HG03064 (cell line): ENCODE measurements around the gene ADGRL3.
"Not testable (repeated sequence)": the region's sequence is repeated elsewhere in the genome, so short reads cannot be mapped to it uniquely, and the experiment has no call there.

ENCODE experiments used
- ATAC-seq: cut with Tn5 transposase; IDR thresholded peaks from one replicate; pipeline ENCODE4 v1.9.1; 2021; ENCODE audit warnings: low read depth; ENCODE audit not compliant: unreplicated experiment

Gene ADGRL3

DNA sequence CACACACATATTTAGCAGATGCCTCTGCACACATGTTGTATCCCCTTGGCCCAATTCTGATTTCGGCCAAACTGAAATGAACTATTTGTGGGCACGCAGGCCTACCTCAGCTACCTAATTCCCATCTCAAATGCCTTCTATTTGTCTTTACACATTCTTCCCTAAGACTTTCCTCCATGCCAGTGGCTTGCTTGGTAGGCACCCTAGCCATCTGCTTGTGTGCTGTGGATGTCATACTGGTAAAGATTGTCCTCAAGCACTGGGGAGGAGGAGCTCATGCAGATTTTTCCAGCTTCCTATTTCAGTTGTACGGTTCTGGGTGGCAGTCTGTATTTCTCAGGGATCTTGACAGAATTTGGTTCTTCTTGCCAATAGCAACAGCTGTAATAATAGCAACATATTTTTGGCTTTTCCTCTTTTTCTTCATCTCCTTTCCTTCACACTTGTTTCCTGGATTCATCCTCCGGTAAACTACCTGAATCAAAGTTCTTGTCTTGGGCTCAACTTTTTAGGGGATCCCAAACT is 514.3 kb downstream of the ADGRL3 start:
- no peak for ATAC-seq

DNA sequence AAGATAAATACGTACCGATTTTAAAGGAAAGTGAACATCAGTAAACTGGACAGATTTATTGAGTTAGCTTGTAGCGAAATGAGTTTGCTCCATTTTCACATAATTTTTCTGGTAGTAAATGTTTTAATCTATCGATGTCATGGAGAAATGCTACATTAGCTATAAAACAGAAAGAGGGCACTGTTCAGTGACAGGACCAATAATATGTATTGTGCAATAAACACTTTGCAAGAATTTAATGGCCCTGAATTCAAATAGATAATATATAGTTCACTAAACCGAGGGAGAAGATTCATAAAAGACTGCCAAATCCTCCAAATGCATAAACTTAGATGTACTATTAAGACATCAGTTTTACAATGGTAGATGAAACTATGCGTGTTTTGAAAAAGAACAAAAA is 516.3 kb downstream of the ADGRL3 start:
- no peak for ATAC-seq

DNA sequence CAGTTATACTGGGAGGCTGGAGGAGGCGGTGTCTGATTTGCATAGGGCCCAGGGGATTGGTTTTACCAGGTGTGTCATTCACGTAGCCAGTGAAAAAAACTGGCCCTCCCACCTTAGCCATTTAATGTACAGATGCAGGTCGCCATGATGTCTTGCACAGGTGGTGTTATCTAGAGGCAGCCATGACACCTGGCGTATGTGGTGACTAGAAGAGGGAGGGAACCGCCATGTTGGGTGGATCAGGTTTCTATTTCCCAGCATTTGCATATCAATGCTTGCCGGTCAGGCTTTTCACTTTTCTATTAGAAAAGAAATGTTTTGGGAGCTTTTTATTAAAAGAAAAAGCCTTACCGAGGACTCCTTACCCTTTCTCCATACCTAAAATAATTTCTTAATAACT is 523.4 kb downstream of the ADGRL3 start:
- ATAC-seq, result no peak

DNA sequence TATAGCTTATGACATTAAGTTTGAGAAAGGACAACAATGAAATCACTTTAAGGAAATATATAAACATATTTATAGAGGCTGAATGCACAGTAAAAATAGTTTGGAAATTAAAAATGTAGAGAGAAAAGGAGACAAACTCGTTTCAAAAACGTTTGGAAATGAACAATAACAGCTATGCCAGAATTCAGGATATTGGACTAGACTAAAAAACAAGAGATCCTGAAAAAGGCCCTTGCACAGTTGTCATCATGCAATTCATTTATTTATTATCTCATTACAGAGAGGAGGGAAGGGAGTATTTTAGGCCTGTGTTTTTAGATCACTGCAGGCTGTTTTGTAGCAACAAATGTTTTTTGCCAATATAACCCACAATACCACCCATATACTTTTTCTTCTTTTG is 527.2 kb downstream of the ADGRL3 start:
- no peak for ATAC-seq

DNA sequence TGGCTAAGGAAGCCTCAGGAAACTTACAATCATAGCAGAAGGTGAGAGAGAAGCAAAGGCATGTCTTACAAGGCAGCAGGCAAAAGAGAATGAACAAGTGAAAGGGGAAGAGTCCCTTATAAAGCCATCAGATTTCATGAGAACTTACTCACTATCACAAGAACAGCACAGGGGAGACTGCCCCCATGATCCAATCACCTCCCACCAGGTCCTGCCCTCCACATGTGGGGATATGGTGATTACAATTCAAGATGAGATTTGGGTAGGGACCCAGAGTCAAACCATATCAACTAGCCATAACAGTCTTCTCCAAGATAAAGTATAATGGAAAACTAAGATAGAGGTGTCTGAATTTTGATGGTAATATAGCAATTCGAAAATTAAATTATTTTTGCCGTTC is 534.3 kb downstream of the ADGRL3 start:
- ATAC-seq, result no peak

DNA sequence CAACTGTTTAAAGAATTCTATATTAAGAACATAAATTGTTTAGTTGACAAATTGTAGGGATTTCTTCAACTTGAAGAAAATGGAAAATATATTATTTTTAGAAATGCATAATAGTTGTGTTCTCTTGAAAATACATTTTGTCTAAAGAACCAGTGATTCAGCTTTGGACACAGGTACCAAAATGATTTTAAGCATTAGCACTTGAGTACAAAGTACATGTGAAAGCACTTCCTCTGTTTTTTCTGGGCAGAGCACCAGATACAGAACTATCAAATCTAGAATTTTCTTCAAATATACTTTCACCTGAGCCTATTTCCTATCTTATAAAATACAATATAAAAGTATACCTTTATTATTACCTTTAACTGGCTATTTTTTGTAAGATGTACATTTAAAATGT is 539.8 kb downstream of the ADGRL3 start:
- ATAC-seq, result no peak

DNA sequence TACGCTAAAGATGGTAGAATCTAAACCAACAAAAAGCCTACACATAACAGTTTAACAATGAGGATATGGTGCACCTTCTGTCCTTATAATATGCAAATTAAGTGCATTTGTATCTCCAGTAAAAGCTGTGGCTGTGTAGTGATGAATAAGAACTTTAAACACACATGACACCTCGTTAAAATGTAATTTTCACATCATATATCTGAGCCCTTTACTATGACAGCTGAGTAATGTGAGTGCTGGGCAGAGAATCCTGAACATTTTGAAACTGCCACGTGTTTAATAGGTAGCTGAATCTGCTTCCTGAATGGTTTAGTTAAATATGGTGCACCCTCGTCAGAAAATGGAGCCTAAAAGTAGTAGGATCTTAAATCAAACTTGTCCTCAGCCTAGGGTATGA is 540.8 kb downstream of the ADGRL3 start:
- no peak for ATAC-seq

DNA sequence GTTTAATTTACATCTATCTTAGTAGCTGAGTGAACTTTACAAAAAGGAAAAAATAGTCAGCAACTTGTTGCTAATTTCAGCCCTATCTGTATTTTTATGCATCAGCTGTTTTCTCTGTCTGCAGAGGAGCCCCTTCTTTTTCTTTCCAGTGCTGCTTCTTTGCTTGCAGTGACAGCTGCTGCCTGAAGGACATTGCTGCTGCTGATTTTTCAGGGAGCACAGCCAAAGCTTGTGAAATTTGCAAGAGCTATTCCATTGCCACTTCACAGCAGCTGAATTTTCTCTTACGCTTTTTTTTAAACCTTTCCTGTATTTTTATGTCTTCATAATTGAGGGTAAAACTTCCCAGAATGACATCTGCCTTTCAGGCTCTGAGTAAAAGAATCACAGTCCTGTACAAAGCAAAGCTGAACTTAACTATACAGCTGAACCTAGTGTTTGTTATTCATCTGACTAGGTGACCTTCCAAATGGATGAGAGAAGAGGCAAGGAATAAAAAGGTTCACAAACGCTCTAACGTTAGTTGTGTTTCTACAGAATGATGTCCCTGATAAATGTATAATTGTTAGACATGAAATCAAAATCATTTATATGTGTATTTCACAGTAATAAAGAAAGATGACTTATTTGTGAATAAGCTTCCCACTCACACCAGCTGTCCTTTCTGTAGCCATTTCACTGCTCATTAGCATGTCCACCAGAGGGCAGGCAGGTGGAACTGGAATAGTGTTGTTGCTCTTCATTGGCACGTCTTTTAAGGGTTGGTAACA is 541.4 kb downstream of the ADGRL3 start:
- no peak for ATAC-seq

DNA sequence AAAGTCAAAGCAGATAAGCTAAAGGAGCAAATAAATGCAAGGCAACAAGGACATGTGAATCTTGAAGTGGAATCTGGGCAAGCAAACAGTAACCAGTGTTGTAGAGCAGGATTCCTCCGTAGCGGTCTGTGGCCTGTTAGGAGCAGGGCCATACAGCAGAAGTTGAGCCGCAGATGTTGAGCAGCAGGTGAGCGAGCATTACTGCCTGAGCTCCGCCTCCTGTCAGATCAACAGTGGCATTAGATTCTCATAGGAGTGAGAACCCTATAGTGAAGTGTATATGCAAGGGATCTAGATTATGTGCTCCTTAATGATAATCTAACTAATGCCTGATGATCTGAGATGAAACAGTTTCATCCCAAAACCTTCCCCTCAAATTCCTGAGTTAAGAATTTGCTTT is 550.7 kb downstream of the ADGRL3 start:
- no peak for ATAC-seq

DNA sequence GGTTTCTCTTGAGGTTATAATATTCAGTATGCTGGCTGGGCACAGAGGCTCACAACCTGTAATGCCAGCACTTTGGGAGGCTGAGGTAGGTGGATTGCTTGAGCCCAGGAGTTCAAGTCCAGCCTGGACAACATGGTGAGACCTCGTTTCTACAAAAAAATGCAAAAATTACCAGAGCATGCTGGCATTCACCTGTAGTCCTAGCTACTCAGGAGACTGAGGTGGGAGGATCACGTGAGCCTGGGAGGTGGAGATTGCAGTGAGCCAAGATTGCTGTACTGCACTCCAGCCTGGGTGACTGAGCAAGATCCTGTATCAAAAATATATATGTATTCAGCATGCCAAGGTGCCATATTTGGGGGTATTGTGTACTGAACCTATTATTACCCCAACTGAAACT is 552.5 kb downstream of the ADGRL3 start:
- ATAC-seq, result no peak

DNA sequence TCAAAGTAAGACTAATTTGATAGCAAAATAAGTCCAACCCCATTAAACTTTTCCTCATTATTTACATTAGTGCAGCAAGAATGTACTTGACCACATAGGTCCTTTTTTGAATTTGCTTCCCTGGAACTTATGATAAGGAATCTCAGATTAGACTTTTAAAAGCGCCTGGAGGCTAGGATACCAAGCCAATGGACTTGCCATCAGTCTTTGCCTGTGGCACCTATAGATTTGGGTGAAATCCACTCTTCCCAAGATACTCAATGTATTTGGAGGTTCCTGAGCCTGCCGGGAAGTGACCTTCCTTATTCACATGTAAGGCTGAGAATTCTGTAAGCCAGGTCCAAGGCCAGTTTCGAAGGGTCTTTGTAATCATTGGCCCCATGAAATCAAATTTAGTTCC is 553.6 kb downstream of the ADGRL3 start:
- no peak for ATAC-seq

DNA sequence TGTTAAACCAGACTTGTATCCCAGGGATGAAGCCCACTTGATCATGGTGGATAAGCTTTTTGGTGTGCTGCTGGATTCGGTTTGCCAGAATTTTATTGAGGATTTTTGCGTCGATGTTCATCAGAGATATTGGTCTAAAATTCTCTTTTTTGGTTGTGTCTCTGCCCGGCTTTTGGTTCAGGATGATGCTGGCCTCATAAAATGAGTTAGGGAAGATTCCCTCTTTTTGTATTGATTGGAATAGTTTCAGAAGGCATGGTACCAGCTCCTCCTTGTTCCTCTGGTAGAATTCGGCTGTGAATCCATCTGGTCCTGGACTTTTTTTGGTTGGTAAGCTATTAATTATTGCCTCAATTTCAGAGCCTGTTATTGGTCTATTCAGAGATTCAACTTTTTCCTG is 556.8 kb downstream of the ADGRL3 start:
- not testable (repeated sequence) for ATAC-seq

DNA sequence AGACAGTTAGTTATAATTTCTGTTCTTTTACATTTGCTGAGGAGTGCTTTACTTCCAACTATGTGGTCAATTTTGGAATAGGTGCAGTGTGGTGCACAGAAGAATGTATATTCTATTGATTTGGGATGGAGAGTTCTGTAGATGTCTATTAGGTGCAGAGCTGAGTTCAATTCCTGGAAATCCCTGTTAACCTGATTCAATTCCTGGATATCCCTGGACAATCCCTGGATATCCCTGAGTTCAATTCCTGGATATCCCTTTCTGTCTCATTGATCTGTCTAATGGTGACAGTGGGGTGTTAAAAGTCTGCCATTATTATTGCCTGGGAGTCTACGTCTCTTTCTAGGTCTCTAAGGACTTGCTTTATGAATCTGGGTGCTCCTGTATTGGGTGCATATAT is 557.9 kb downstream of the ADGRL3 start:
- ATAC-seq, result not testable (repeated sequence)

DNA sequence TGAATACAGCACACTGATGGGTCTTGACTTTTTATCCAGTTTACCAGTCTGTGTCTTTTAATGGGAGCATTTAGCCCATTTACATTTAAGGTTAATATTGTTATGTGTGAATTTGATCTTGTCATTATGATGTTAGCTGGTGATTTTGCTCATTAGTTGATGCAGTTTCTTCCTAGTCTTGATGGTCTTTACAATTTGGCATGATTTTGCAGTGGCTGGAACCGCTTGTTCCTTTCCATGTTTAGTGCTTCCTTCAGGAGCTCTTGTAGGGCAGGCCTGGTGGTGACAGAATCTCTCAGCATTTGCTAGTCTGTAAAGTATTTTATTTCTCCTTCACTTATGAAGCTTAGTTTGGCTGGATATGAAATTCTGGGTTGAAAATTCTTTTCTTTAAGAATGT is 558.5 kb downstream of the ADGRL3 start:
- ATAC-seq, result not testable (repeated sequence)

DNA sequence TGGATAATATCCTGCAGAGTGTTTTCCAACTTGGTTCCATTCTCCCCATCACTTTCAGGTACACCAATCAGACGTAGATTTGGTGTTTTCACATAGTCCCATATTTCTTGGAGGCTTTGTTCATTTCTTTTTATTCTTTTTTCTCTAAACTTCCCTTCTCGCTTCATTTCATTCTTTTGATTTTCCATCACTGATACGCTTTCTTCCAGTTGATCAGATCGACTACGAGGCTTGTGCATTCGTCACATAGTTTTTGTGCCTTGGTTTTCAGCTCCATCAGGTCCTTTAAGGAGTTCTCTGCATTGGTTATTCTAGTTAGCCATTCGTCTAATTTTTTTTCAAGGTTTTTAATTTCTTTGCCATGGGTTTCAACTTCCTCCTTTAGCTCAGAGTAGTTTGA is 559.1 kb downstream of the ADGRL3 start:
- not testable (repeated sequence) for ATAC-seq

DNA sequence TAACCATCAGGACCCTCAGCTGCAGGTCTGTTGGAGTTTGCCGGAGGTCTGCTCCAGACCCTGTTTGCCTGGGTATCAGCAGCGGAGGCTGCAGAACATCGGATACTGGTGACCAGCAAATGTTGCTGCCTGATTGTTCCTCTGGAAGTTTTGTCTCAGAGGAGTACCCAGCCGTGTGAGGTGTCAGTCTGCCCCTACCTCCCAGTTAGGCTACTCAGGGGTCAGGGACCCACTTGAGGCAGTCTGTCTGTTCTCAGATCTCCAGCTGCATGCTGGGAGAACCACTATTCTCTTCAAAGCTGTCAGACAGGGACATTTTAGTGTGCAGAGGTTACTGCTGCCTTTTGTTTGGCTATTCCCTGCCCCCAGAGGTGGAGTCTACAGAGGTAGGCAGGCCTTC is 559.8 kb downstream of the ADGRL3 start:
- ATAC-seq, result not testable (repeated sequence)

DNA sequence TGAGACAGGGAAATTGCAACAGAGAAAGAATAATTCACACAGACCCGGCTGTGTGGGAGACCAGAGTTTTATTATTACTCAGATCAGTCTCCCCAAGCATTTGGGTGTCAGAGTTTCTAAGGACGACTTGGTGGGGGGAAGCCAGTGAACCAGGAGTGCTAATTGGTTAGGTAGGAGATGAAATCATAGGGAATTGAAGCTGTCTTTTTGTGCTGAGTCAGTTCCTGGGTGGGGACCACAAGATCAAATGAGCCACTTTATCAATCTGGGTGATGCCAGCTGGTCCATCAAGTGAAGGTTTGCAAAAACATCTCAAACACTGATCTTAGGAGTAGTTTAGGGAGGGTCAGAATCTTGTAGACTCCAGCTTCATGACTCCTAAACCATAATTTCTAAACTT is 560.7 kb downstream of the ADGRL3 start:
- ATAC-seq, result no peak

DNA sequence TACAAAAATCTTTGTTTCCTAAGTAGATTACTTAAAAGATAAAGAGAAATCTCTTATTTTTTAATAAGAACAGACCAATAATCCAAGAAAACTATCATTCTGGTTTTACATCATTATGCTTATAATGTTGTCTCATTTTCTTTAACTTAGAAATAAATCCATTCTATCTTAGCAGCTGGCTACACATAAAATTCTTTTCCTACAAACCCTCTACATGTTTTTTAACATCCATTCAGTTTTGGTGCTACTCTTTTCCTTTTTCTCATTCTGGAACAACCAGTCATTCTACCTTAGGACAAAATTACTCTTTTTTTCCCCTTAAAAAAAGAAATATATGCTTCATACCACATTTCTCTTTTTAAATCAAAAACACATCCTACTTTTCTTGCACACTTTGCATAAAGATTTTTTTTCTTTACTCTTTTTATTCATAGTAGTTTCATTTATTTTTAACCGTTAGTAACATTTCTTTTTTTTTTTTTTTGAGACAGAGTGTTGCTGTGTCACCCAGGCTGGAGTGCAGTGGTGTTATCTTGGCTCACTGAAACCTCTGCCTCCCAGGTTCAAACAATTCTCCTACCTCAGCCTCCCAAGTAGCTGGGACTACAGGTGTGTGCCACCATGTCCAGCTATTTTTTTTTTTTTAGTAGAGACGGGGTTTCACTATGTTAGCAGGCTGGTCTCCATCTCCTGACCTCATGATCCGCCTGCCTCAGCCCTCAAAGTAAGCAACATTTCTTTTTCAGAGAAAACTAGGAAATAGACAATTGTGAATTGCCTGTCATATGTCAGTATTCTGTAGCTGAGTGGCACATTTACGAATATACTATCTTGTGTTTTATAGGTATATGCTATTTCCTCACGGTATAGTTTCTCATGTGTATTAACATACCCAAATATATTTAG is 562.8 kb downstream of the ADGRL3 start:
- no peak for ATAC-seq

DNA sequence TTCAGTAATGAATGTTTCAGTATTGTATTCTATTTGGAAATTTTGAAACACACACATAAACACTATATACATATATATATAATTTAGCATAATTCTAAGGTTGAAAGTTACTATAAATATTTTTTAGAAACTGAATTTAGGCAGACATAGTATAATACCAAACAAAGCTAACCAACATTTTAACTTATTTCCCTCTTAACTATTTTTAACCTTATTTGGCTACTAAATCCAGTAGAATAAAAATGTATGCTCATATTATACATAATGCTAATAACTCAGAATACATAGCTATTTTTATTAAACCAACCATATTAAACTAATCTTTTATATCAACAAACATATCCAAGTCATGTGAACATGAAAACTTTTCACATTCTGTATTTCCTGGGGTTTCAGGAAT is 563.6 kb downstream of the ADGRL3 start:
- ATAC-seq, result no peak

DNA sequence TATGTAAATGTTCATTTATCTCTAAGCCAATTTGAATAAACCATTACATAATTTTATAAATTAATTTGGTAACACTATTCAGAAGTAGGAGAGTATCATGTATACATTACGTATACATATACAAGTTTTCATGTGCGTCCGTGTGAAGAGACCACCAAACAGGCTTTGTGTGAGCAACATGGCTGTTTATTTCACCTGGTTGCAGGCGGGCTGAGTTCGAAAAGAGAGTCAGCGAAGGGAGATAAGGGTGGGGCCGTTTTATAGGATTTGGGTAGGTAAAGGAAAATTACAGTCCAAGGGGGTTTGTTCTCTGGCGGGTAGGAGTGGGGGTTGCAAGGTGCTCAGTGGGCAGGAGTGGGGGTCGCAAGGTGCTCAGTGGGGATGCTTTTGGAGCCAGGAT is 564.0 kb downstream of the ADGRL3 start:
- ATAC-seq, result not testable (repeated sequence)

DNA sequence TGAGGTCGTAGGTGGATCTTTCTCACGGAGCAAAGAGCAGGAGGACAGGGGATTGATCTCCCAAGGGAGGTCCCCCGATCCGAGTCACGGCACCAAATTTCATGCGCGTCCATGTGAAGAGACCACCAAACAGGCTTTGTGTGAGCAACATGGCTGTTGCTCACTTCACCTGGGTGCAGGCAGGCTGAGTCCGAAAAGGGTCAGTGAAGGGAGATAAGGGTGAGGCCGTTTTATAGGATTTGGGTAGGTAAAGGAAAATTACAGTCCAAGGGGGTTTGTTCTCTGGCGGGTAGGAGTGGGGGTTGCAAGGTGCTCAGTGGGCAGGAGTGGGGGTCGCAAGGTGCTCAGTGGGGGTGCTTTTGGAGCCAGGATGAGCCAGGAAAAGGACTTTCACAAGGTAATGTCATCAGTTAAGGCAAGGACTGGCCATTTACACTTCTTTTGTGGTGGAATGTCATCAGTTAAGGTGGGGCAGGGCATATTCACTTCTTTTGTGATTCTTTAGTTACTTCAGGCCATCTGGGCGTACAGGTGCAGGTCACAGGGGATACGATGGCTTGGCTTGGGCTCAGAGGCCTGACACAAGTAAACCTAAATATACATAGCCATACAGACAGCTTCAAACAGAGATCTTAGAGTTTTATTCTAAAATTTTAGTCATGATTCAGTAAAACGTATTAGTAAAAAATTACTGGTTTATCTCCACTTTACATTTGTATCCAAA is 569.5 kb downstream of the ADGRL3 start:
- not testable (repeated sequence) for ATAC-seq
